Fibroblast of mammary gland (primary cell): Measurements from ENCODE around the gene CENPN.

Experiments used
- DNase-seq: peaks from one replicate; pipeline ENCODE4 v3.0.0-alpha.2; 2010; ENCODE audit warnings: low read depth
- H3K4me3 ChIP-seq: 2 replicates; pipeline ENCODE4 v1.5.1; 2011; ENCODE audit warnings: low read depth, mild to moderate bottlenecking, low read length, moderate library complexity; ENCODE audit not compliant: control insufficient read depth
- CTCF ChIP-seq: conservative IDR thresholded peaks from 2 replicates; pipeline ENCODE4 v1.5.1; 2011; ENCODE audit warnings: low read depth, low read length, inconsistent platforms; ENCODE audit not compliant: control insufficient read depth, insufficient read depth

Gene CENPN

GRCh38 chr16:80969114-80969484 lies 37.9 kb upstream of the CENPN start:
- DNase-seq: no peak
- no peak overlapping the region for H3K4me3 ChIP-seq
- no peak for TF ChIP-seq CTCF

GRCh38 chr16:80971819-80972218 lies 35.2 kb upstream of the CENPN start:
- no peak for DNase-seq
- TF ChIP-seq CTCF: no peak
- no peak overlapping the region for H3K4me3 ChIP-seq

DNA sequence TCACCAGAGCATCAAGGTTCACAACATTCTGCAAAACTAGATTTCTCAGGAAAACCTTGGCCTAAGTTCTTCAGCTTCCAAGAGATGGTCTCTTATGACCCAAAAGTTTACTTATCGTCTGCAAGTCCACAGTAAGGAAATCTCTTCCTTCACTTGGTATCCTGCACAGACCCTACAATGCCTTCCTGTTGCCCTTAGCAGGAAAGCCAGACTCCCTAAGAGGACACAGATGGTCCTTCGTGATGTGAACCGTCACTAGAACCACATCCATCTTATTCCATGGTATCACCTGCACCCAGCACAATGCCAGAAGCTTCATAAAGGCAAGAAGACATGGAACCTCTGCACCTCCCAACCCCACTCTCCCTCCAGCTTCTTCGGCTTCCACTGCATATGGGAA lies 34.4 kb upstream of the CENPN start:
- no peak overlapping the region for H3K4me3 ChIP-seq
- TF ChIP-seq CTCF: no peak
- no peak for DNase-seq

- no peak for TF ChIP-seq CTCF
- peak; percentile 34 for DNase-seq
- H3K4me3 ChIP-seq: no peak overlapping the region
Observed at GRCh38 chr16:80973991-80974390, 33.0 kb upstream of the CENPN start.

- TF ChIP-seq CTCF: peak; percentile 49
- no peak overlapping the region for H3K4me3 ChIP-seq
- peak; percentile 6 for DNase-seq
Observed at GRCh38 chr16:80974649-80975376, 32.2 kb upstream of the CENPN start.

GRCh38 chr16:80976946-80977345 lies 30.1 kb upstream of the CENPN start:
- DNase-seq: no peak
- no peak overlapping the region for H3K4me3 ChIP-seq
- TF ChIP-seq CTCF: no peak

DNA sequence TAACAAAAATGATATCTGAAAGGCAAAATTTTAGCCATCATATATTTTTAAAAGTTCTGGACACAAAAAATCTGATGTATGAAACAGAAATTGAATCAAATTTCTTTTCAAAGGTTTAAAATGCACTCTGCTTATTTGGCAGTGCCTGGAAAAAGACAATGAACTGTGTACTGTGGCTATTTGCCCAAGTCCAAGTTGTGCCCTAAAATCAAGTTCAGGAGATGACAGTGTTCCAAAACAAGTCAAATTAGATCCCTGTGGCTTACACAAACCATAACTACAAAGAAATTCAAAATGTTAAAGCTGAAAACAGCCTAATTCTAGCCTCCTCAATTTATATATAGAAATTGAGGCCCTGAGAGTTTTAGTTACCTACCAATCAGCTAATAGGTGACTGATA lies 25.9 kb upstream of the CENPN start:
- TF ChIP-seq CTCF: no peak
- H3K4me3 ChIP-seq: no peak overlapping the region
- DNase-seq: no peak
